B cell (primary cell): ENCODE measurements around the gene TTC21B.

Source experiments
- CTCF ChIP-seq: fragments of 200-600 bp; IDR thresholded peaks from one replicate; pipeline ENCODE4 v1.8.0; 2022; ENCODE audit warnings: antibody characterized with exemption, mild to moderate bottlenecking
- EZH2 ChIP-seq: IDR thresholded peaks from 2 replicates; pipeline ENCODE4 v1.6.1; 2012; ENCODE audit warnings: borderline replicate concordance, low read depth, mild to moderate bottlenecking, moderate library complexity, low read length; ENCODE audit not compliant: insufficient read depth, poor library complexity, severe bottlenecking

DNA sequence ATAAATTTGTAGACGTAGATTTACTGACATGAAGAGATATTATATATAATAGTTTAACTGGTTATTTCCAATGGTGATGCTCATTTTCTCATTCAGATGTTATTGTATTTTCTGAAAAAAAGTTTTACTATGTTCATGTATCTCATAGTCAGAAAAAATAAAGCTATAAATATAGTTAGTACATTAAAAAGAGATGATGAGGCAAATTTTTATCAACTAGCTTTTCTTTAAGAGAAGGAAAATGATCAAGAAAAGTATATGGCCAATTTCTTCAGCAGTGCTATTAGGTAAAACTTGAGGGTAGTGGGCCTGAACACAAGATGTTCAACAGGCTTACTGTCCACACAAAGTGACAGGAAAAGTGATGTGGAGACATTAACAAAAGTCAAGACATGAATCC is 11.7 kb downstream of the TTC21B start:
- no peak for TF ChIP-seq EZH2
- TF ChIP-seq CTCF, result no peak
